Nephron progenitor cell (in vitro differentiated cells): ENCODE measurements around the gene HIVEP2.

Experiments
- DNase-seq: peaks from one replicate; pipeline ENCODE4 v3.0.0; 2021
- H3K27ac Mint-ChIP-seq: 2 replicates; pipeline ENCODE4 v1.8.0; 2021; ENCODE audit warnings: mild to moderate bottlenecking, moderate library complexity, mixed read lengths
- H3K27me3 Mint-ChIP-seq: 2 replicates; pipeline ENCODE4 v1.8.0; 2021; ENCODE audit warnings: mild to moderate bottlenecking, low read depth, mixed read lengths; ENCODE audit not compliant: poor library complexity
- H3K36me3 Mint-ChIP-seq: 2 replicates; pipeline ENCODE4 v1.8.0; 2021; ENCODE audit warnings: low read depth, mixed read lengths
- H3K4me1 Mint-ChIP-seq: 2 replicates; pipeline ENCODE4 v1.8.0; 2021; ENCODE audit warnings: mixed read lengths
- H3K4me3 Mint-ChIP-seq: 2 replicates; pipeline ENCODE4 v1.8.0; 2021; ENCODE audit warnings: mild to moderate bottlenecking, moderate library complexity, mixed read lengths
- H3K9me3 Mint-ChIP-seq: 2 replicates; pipeline ENCODE4 v1.8.0; 2021; ENCODE audit warnings: mild to moderate bottlenecking, moderate library complexity, mixed read lengths
- TF ChIP-seq, protein P1 (sequence below): fragments of 200-600 bp; sonication (generic); IDR thresholded peaks from 2 replicates; pipeline ENCODE4 v1.5.0; 2021; ENCODE audit warnings: antibody characterized with exemption

HIVEP2 gene

DNA sequence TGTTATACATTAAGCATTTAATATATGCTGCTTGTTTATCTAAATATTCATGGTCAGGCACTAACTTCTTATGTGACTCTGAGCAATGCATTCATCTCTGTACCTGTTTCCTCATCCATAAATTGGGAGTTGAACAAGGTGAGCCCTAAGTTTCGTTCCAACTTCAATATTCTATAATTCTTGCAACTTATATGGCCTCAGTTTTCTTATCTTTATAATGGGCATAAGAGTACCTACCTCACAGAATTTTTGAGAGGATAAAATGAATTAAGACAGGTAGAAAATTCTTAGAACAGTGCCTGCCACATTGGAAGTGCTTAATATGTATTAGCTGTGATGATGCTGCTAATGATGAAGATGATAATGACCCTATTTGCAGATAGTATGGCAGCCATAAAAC lies 11.8 kb upstream of the HIVEP2 start:
- no peak for DNase-seq
- Mint-ChIP-seq H3K27ac (no peak overlapping the region), H3K9me3 (peaks cover 6% of the 10 kb centered on the region)

DNA sequence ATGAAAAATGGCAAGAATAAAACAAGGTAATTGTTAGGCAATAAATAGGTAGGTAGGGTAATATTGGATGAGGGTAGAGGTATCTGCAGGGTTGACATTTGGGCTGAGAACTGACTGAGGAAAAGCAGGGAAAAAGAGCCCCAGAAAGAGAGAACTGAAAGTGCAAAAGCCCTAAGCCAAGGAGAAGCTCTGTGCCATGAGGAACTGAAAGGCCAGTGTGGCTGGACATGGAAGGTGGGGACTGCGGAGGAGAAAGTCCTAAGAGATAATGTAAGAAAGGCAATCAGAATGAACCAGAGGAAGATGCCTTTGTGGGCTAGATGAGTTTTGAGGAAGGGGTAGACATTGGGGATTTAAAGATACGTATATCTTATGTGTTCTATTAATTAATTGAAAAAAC lies 9.9 kb upstream of the HIVEP2 start:
- Mint-ChIP-seq H3K36me3 (no peaks in the 10 kb centered on the region), H3K9me3 (no peaks in the 10 kb centered on the region)

More for the DNA sequence above, 11.8 kb upstream of the HIVEP2 start:
- TF ChIP-seq, protein P1, sequence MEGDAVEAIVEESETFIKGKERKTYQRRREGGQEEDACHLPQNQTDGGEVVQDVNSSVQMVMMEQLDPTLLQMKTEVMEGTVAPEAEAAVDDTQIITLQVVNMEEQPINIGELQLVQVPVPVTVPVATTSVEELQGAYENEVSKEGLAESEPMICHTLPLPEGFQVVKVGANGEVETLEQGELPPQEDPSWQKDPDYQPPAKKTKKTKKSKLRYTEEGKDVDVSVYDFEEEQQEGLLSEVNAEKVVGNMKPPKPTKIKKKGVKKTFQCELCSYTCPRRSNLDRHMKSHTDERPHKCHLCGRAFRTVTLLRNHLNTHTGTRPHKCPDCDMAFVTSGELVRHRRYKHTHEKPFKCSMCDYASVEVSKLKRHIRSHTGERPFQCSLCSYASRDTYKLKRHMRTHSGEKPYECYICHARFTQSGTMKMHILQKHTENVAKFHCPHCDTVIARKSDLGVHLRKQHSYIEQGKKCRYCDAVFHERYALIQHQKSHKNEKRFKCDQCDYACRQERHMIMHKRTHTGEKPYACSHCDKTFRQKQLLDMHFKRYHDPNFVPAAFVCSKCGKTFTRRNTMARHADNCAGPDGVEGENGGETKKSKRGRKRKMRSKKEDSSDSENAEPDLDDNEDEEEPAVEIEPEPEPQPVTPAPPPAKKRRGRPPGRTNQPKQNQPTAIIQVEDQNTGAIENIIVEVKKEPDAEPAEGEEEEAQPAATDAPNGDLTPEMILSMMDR: no peak
- no peak overlapping the region for H3K4me3 Mint-ChIP-seq
- H3K4me1 Mint-ChIP-seq: no peaks in the 10 kb centered on the region
- H3K27me3 Mint-ChIP-seq: peaks cover 3% of the 10 kb centered on the region
- peaks cover 5% of the 10 kb centered on the region for H3K36me3 Mint-ChIP-seq

DNA sequence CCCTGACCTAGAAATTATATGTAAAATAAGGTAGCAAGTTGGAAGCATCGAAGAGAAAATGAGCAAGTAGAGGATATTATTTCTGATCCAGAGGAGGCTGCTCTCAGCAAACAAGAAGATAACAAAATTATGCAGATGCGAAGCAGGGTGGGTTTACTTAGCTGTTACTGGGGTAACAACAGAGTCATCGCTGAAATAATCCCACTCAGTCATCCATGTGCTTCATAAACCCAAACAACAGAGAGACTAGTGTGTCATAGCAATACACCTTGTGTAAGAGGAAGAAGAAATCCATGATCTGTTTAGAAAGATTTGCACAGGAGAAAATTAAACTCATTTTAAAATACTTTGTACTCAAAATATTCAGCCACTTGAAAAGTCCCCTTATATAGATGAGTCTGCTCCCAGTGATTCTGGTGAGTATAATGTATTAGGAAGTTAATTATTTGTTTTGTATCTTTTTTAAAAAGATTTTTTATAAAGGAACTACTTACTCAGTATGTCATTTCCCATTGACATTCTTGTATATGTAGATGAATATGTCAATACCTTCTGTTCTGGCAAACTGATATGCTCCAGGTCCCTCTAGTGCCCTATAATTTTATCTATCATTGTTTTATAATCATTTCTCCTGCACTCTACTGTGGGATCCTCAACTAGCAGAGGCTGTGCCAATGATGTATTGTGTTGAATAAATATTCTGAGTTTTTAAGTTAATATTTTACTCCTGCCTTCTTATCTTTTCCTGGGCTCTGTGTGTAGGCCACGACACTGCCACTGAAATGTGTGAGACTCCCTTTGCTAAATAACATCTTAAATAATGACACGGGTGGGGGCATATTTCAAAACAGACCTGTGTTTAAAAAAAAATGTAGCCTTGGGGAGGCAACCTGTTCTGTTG lies 8.6 kb upstream of the HIVEP2 start:
- Mint-ChIP-seq H3K9me3 (no peaks in the 10 kb centered on the region), H3K27me3 (peaks cover 3% of the 10 kb centered on the region), H3K4me3 (no peak overlapping the region), H3K4me1 (no peaks in the 10 kb centered on the region), H3K36me3 (no peaks in the 10 kb centered on the region), H3K27ac (no peak overlapping the region)
- no peak for DNase-seq
- TF ChIP-seq, protein P1: no peak

More for the DNA sequence above, 9.9 kb upstream of the HIVEP2 start:
- H3K4me1 Mint-ChIP-seq: no peaks in the 10 kb centered on the region
- H3K27me3 Mint-ChIP-seq: peaks cover 3% of the 10 kb centered on the region
- DNase-seq: no peak
- TF ChIP-seq, protein P1: no peak
- no peak overlapping the region for H3K4me3 Mint-ChIP-seq
- no peak overlapping the region for H3K27ac Mint-ChIP-seq

DNA sequence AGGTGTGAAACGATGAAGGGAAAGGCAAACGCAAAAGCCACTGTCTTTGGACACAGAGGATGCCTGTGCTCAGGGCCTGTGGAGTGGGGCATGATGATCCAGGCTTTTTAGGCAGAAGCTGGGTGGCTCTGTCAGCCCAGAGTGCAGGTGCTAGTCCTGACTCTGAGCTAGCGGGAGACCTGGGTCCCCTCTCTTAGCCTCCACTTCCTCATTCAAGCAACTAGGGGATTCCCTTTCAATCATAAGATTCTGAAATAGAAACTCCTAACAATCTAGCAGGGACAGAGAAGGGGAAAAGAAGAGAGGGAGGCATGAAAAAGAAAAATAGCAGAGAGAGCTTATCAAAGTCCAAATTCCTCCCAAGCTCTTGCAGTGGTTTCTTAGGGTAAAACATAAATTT lies 7.6 kb upstream of the HIVEP2 start:
- H3K9me3 Mint-ChIP-seq: no peaks in the 10 kb centered on the region
- no peak for DNase-seq
- H3K27me3 Mint-ChIP-seq: peaks cover 7% of the 10 kb centered on the region
- H3K4me1 Mint-ChIP-seq: peaks cover 7% of the 10 kb centered on the region
- no peak overlapping the region for H3K4me3 Mint-ChIP-seq
- H3K27ac Mint-ChIP-seq: no peak overlapping the region
- no peaks in the 10 kb centered on the region for H3K36me3 Mint-ChIP-seq
- TF ChIP-seq, protein P1: no peak

DNA sequence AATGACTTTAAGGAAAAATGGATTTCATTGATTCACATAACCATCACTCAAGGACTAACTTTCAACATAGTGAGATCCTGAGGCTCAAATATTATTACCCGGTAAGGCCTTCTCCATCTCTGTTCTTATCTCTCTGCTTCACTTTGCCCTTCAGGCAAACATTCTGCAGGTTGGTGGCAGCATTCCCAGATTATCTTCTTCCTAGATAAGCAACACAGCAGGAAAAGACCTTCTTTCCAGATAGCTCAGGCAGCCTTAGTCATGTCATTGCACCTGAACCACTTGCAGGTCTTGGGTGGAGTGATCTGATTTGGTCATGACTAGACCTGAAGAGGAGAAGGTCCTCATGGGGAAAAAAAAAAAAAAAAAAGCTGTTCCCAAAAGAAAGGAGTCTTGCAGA lies 5.3 kb upstream of the HIVEP2 start:
- H3K27me3 Mint-ChIP-seq: peaks cover 7% of the 10 kb centered on the region
- peaks cover 9% of the 10 kb centered on the region for H3K4me1 Mint-ChIP-seq
- no peak overlapping the region for H3K27ac Mint-ChIP-seq
- H3K36me3 Mint-ChIP-seq: no peaks in the 10 kb centered on the region
- TF ChIP-seq, protein P1: no peak
- DNase-seq: no peak
- no peak overlapping the region for H3K4me3 Mint-ChIP-seq
- no peaks in the 10 kb centered on the region for H3K9me3 Mint-ChIP-seq
